GM21526 (cell line): Measurements from ENCODE around the gene GPR25.

ENCODE experiments used
- ATAC-seq: cut with Tn5 transposase; IDR thresholded peaks from one replicate; pipeline ENCODE4 v1.9.1; 2021; ENCODE audit warnings: moderate library complexity; ENCODE audit not compliant: unreplicated experiment, low FRiP score

The GPR25 gene

GRCh38 chr1:200892958-200893357 is 20.2 kb downstream of the GPR25 start:
- ATAC-seq = no peak

- no peak for ATAC-seq
These were observed 20.7 kb downstream of the GPR25 start for GRCh38 chr1:200893411-200893901.

GRCh38 chr1:200894712-200895442 is 22.1 kb downstream of the GPR25 start, which contains the start of gene INAVA:
INAVA (plus strand) TSS chr1:200894900; CDS start chr1:200898401, 3,501 bp downstream.
- no peak for ATAC-seq

- ATAC-seq = no peak
These were observed 22.6 kb downstream of the GPR25 start for GRCh38 chr1:200895443-200895789.

GRCh38 chr1:200895801-200896530 is 23.2 kb downstream of the GPR25 start:
- no peak for ATAC-seq

GRCh38 chr1:200896531-200897196 is 23.9 kb downstream of the GPR25 start:
- no peak for ATAC-seq

- no peak for ATAC-seq
These were observed 24.5 kb downstream of the GPR25 start for GRCh38 chr1:200897259-200897658.

GRCh38 chr1:200899015-200899386 is 26.2 kb downstream of the GPR25 start:
- no peak for ATAC-seq

GRCh38 chr1:200899451-200899915 is 26.7 kb downstream of the GPR25 start:
- no peak for ATAC-seq

GRCh38 chr1:200899954-200900867 is 27.4 kb downstream of the GPR25 start:
- no peak for ATAC-seq

GRCh38 chr1:200900877-200901276 is 28.1 kb downstream of the GPR25 start:
- no peak for ATAC-seq

GRCh38 chr1:200901350-200901749 is 28.6 kb downstream of the GPR25 start:
- ATAC-seq = no peak

GRCh38 chr1:200901796-200902444 is 29.1 kb downstream of the GPR25 start:
- no peak for ATAC-seq

GRCh38 chr1:200903793-200904192 is 31.0 kb downstream of the GPR25 start:
- ATAC-seq = no peak

- no peak for ATAC-seq
These were observed 32.0 kb downstream of the GPR25 start for GRCh38 chr1:200904772-200905171.

GRCh38 chr1:200905411-200906052 is 32.8 kb downstream of the GPR25 start:
- no peak for ATAC-seq

GRCh38 chr1:200906491-200906890 is 33.7 kb downstream of the GPR25 start:
- no peak for ATAC-seq

GRCh38 chr1:200907611-200908097 is 34.9 kb downstream of the GPR25 start:
- ATAC-seq = no peak
